Activated T-helper 17 cell treated with anti-CD3 and anti-CD28 coated beads, Interleukin-2, amount 50 U/mL, for 72 hours (primary cell): ENCODE measurements around the gene DIMT1. TPM values are rescaled to one million over a fixed set of nuclear protein-coding genes. Genes with fewer than 3 reads are reported as not detected.

Experiments used
- ATAC-seq: fragments of 150-1000 bp; cut with Tn5 transposase; replicated peaks from 2 replicates; pipeline ENCODE4 v1.10.0; 2021; ENCODE audit warnings: mild to moderate bottlenecking, moderate library complexity
- H3K27ac Mint-ChIP-seq: one replicate; pipeline ENCODE4 v1.8.0; 2022; ENCODE audit warnings: mixed read lengths
- H3K27me3 Mint-ChIP-seq: one replicate; pipeline ENCODE4 v1.8.0; 2022; ENCODE audit warnings: mixed read lengths
- H3K36me3 Mint-ChIP-seq: one replicate; pipeline ENCODE4 v1.8.0; 2022; ENCODE audit warnings: low read depth, mild to moderate bottlenecking, mixed read lengths
- H3K4me1 Mint-ChIP-seq: one replicate; pipeline ENCODE4 v1.8.0; 2022; ENCODE audit warnings: mixed read lengths
- H3K4me3 Mint-ChIP-seq: one replicate; pipeline ENCODE4 v1.8.0; 2022; ENCODE audit warnings: mild to moderate bottlenecking, mixed read lengths
- H3K9me3 Mint-ChIP-seq: one replicate; pipeline ENCODE4 v1.8.0; 2022; ENCODE audit warnings: mixed read lengths
- total RNA-seq, 2 donors: library from RNA; stranded (reverse); gene quantifications; one replicate each; pipeline ENCODE4 v1.2.3, GENCODE V29; 2022

DIMT1 gene
- total RNA-seq, 2 donors from 2014 or later = 33.7 to 45.9 TPM

DNA sequence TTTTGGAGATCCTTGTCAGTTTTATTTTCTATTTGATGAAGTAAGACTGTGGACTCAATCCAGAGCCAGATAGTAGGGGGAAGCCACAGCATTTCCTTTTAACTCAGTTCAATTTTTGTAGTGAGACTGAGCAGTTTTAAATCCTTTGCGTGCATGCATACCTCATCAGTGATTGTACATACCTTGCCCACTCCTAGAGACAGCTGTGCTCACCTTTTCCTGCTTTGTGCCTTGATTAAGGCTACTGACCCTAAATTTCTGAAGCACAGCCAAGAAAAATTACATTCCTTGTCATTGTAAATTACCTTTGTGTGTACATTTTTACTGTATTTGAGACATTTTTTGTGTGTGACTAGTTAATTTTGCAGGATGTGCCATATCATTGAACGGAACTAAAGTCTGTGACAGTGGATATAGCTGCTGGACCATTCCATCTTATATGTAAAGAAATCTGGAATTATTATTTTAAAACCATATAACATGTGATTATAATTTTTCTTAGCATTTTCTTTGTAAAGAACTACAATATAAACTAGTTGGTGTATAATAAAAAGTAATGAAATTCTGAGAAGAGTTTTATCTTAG is 17.8 kb downstream of the DIMT1 start:
- H3K4me3 Mint-ChIP-seq = no peak overlapping the region
- peak overlapping the region; percentile 63 for H3K27ac Mint-ChIP-seq
- peaks cover 99% of the 10 kb centered on the region for H3K36me3 Mint-ChIP-seq
- H3K4me1 Mint-ChIP-seq = no peaks in the 10 kb centered on the region
- H3K9me3 Mint-ChIP-seq = no peaks in the 10 kb centered on the region
- no peak for ATAC-seq
- H3K27me3 Mint-ChIP-seq = no peaks in the 10 kb centered on the region

DNA sequence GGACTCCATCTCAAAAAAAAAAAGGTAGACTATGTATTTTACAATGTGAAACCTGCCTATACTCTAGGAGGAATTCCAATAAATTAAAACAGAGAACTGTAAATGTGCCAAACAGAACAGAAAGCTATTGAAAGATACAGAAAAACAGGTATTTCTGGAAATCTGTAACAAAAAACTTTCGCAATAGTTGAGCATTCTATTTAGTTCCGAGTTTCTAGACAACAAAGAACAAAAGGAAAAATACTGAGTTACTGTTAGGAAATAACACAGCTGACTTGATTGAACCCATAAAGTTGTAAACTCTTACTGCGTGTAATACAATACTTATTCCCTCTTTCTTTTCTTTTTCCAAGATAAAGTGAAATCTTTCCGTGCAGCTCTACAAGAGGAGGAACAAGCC is 18.6 kb downstream of the DIMT1 start:
- peaks cover 99% of the 10 kb centered on the region for H3K36me3 Mint-ChIP-seq
- H3K27ac Mint-ChIP-seq = peak overlapping the region; percentile 46
- no peak overlapping the region for H3K4me3 Mint-ChIP-seq
- H3K4me1 Mint-ChIP-seq = no peaks in the 10 kb centered on the region
- no peaks in the 10 kb centered on the region for H3K27me3 Mint-ChIP-seq
- no peaks in the 10 kb centered on the region for H3K9me3 Mint-ChIP-seq
- no peak for ATAC-seq

DNA sequence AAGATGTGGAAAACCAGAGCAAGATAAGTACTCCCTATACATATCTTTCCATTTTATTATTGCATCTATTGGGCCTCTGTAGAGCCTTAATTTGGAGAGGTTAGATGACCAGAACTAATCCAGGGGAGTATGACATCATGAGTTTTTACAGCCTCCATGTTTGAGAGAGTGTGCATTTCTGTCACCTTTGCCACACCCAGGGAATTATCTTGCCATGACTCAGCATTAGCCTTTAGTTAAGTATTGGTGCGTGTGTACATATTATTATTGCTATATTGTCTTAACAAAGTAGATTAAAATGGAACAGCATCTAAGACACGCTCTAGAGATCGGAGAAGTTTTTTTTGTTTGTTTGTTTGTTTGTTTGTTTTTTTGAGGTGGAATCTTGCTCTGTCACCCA is 27.6 kb downstream of the DIMT1 start:
- no peaks in the 10 kb centered on the region for H3K9me3 Mint-ChIP-seq
- ATAC-seq = no peak

DNA sequence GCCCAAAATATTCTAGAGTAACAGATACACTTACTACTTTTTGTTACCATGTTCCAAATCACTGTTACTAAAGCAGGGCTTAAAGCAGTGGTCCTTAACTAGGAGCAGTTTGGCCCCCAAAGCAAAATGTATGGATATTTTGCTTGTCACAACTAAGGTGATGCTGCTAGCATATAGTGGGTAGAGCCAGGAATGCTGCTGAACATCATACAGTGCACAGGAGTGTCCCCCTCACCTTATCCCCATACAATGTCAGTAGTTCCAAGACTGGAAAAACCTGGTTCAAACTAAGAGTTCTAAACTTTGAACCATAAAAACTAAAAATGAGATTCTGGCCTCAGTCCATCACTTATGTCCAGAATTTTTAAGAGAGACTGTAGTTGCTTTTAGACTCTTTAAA is 28.1 kb downstream of the DIMT1 start:
- peak overlapping the region; percentile 72 for H3K27ac Mint-ChIP-seq
- H3K36me3 Mint-ChIP-seq = peaks cover 99% of the 10 kb centered on the region
- H3K4me1 Mint-ChIP-seq = peaks cover 3% of the 10 kb centered on the region
- H3K4me3 Mint-ChIP-seq = no peak overlapping the region
- no peak for ATAC-seq
- no peaks in the 10 kb centered on the region for H3K27me3 Mint-ChIP-seq
- H3K9me3 Mint-ChIP-seq = no peaks in the 10 kb centered on the region

More for the DNA sequence above, 27.6 kb downstream of the DIMT1 start:
- Mint-ChIP-seq H3K4me1 (no peaks in the 10 kb centered on the region), H3K36me3 (peaks cover 99% of the 10 kb centered on the region), H3K27ac (peak overlapping the region; percentile 72), H3K4me3 (no peak overlapping the region), H3K27me3 (no peaks in the 10 kb centered on the region)

DNA sequence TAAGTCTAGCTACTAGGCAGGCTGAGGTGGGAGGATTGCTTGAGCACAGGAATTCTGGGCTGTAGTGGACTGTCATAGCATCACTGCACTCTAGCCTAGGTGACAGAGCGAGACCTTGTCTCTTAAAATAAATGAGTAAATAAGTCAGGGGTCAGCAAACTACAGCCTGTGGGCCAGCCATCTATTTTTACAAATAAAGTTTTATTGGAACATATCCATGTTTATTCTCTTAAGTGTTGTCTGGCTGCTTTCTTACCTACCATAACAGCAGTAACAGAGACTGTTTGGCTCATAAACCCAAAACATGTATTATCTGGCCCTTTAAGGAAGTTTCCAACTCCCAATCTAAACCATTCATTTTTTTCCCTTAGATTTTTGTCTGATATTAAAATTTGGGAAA is 29.6 kb downstream of the DIMT1 start:
- Mint-ChIP-seq H3K36me3 (peaks cover 99% of the 10 kb centered on the region), H3K4me3 (no peak overlapping the region), H3K27ac (no peak overlapping the region), H3K4me1 (peaks cover 5% of the 10 kb centered on the region), H3K27me3 (no peaks in the 10 kb centered on the region), H3K9me3 (no peaks in the 10 kb centered on the region)
- no peak for ATAC-seq

DNA sequence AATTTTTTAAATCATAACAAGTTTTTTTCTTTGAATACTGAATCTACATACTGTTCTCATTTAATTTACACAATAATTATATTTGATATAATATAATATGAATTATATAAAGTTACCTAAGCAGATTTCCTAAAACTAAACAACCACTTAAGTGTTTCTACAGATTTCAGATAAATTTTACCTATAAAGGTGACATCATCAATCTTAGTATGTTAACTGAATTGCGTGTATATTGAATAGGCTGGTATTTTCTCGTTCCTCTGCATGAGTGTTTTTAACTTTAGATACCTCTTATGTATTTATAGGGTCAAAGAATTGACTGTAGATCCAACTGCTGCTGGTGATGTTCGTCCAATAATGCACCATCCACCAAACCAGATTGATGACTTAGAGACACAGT is 30.3 kb downstream of the DIMT1 start:
- peak overlapping the region; percentile 28 for H3K27ac Mint-ChIP-seq
- no peak for ATAC-seq
- peaks cover 5% of the 10 kb centered on the region for H3K4me1 Mint-ChIP-seq
- no peaks in the 10 kb centered on the region for H3K27me3 Mint-ChIP-seq
- peaks cover 99% of the 10 kb centered on the region for H3K36me3 Mint-ChIP-seq
- no peaks in the 10 kb centered on the region for H3K9me3 Mint-ChIP-seq
- no peak overlapping the region for H3K4me3 Mint-ChIP-seq

DNA sequence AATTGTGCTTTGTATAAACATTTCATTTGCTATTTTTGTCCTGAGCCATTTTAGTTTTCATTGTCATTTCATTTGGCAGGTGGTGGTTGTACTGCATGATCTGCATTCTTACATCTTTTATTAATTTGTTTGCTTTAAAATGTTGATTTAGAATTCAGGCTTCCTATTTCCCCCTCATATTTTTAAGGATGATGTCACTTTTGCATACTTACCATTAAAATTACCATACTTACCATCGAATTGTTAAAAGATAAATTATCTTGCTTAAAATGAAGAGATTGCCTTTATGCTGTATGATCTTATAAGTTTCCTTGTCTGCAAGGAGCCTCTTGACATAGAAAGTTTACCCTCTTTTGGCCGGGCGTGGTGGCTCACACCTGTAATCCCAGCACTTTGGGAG is 31.1 kb downstream of the DIMT1 start:
- ATAC-seq = no peak
- no peaks in the 10 kb centered on the region for H3K9me3 Mint-ChIP-seq
- H3K4me3 Mint-ChIP-seq = no peak overlapping the region
- H3K36me3 Mint-ChIP-seq = peaks cover 97% of the 10 kb centered on the region
- peak overlapping the region; percentile 57 for H3K27ac Mint-ChIP-seq
- H3K4me1 Mint-ChIP-seq = peaks cover 5% of the 10 kb centered on the region
- H3K27me3 Mint-ChIP-seq = no peaks in the 10 kb centered on the region

DNA sequence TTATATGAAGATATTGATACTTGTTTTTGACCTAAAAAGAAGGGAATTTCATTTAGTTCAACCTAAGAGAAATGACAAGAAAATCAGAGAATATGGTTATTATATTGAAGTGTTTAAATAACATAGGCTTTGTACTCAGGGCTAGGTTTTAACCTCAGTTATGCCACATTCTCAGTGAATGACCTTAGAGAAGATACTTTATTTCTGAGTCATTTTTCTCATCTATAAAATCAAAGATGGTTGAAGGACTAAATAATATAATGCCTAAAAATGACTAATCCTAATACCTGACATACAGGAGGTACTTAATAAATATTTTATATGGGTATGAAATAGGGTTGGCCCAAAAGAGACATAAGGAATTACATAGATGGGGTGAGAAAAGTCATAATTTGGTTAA is 32.3 kb downstream of the DIMT1 start:
- Mint-ChIP-seq H3K27ac (no peak overlapping the region), H3K9me3 (no peaks in the 10 kb centered on the region), H3K27me3 (no peaks in the 10 kb centered on the region), H3K36me3 (peaks cover 98% of the 10 kb centered on the region), H3K4me3 (no peak overlapping the region), H3K4me1 (peaks cover 5% of the 10 kb centered on the region)
- no peak for ATAC-seq

DNA sequence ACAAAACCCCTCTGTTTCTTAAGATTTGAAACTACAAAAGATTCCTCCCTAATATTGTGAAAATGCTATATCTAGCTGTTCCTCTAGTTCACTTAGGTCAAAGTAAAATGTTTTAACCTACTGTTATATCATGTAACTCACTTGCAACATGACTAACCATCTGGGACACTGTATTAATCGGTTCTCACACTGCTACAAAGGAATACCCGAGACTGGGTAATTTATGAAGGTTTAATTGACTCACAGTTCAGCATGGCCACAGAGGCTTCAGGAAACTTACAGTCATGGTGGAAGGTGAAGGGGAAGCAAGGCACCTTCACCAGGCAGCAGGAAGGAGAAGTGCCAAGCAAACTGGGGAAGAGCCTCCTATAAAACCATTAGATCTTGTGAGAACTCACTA is 34.7 kb downstream of the DIMT1 start:
- Mint-ChIP-seq H3K27ac (peak overlapping the region; percentile 58), H3K27me3 (no peaks in the 10 kb centered on the region), H3K4me1 (peaks cover 5% of the 10 kb centered on the region), H3K9me3 (no peaks in the 10 kb centered on the region), H3K4me3 (no peak overlapping the region), H3K36me3 (peaks cover 98% of the 10 kb centered on the region)
- peak; percentile 71 for ATAC-seq

DNA sequence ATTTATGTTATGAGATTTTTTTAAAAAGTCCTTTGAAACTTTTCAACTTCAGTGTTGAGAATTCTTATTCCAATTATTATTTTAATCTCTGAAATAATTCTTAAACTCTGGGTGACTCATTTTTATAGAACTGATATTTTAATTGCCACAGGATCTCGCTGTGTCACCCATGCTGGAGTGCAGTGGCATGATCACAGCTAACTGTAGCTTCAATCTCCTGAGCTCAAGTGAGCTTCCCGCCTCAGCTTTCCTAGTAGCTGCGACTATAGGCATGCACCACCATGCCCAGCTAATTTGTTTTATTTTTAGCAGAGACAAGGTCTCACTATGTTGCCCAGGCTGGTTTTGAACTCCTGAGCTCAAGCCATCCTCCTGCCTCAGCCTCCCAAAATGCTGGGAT is 41.0 kb downstream of the DIMT1 start:
- no peak overlapping the region for H3K27ac Mint-ChIP-seq
- H3K4me3 Mint-ChIP-seq = no peak overlapping the region
- no peak for ATAC-seq
- peaks cover 100% of the 10 kb centered on the region for H3K36me3 Mint-ChIP-seq
- no peaks in the 10 kb centered on the region for H3K9me3 Mint-ChIP-seq
- H3K27me3 Mint-ChIP-seq = no peaks in the 10 kb centered on the region
- no peaks in the 10 kb centered on the region for H3K4me1 Mint-ChIP-seq

DNA sequence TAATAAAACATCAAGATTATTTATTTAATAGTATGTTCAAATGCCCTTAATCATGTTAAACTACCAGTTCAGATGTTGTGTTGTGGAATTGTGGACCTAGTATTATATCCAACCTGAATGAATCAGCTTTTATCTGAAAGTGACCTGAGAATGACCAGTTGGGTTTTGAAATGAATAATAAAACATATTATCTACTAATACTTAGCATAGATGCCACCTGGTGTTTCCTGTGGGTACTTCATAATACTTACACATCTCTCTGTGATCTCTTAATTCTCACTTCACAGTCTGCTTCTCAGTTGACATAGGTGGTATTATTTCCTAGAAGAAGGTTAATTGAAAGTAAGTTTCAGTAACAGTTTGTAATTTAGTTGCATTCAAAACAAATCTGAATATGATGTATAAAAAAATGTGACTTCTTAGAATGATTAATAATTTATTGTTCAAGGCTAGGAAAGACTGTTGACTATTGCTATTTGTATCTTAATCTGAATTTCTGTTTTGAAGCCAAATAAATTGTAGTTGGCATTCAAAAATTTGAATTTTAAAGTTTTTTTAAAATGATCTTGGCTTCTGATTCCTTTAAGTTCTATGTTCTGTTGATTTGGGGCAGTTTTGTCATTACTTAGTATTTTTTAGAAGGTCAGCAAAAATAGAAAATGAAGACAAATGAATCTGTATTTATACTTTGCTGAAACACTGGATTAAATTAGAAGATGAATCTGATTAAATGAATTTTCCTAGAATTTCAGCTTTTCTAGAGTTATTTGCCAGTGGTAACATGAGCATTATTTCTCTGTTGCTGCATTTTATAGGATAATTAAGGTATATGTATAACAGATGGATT is 49.5 kb downstream of the DIMT1 start:
- no peaks in the 10 kb centered on the region for H3K27me3 Mint-ChIP-seq
- peak; percentile 78 for ATAC-seq
- peaks cover 100% of the 10 kb centered on the region for H3K36me3 Mint-ChIP-seq
- H3K27ac Mint-ChIP-seq = peak overlapping the region; percentile 56
- H3K9me3 Mint-ChIP-seq = no peaks in the 10 kb centered on the region
- H3K4me1 Mint-ChIP-seq = peaks cover 3% of the 10 kb centered on the region
- H3K4me3 Mint-ChIP-seq = no peak overlapping the region

DNA sequence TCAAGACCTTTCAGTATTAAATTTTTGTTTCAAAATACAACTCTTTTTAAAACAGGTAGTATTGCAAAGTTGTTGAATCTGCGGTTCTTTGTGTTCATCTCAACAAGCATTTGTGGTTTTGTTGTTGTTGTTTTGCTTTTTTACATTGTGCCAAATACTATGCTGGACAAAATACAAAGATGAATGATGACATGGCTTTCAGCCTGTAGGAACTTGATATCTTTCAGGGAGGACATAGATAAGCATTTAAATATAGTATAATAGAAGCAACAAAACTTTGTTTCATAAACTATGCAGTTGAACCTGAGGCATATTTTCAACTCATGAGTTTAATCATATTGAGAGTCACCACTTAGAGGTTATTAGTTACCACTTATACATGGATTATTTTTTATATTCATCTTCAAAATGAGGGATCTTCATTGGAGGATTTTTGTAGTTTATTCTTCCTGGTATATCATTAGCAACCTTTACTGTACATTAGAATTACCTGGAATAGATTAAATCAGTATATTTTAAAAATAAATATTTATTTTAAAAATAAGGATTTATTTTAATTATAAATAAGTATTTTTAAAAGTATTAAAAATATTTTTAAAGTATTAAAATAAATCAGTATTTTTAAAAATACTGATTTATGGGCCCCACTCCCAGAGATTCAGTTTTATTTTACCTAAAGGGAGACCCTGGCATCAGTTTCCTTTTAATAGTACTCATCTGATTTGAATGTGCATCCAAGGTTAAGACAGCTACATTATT is 54.8 kb downstream of the DIMT1 start:
- H3K27ac Mint-ChIP-seq = peak overlapping the region; percentile 79
- H3K36me3 Mint-ChIP-seq = peaks cover 88% of the 10 kb centered on the region
- H3K9me3 Mint-ChIP-seq = no peaks in the 10 kb centered on the region
- H3K27me3 Mint-ChIP-seq = no peaks in the 10 kb centered on the region
- no peak overlapping the region for H3K4me3 Mint-ChIP-seq
- no peak for ATAC-seq
- peaks cover 5% of the 10 kb centered on the region for H3K4me1 Mint-ChIP-seq

DNA sequence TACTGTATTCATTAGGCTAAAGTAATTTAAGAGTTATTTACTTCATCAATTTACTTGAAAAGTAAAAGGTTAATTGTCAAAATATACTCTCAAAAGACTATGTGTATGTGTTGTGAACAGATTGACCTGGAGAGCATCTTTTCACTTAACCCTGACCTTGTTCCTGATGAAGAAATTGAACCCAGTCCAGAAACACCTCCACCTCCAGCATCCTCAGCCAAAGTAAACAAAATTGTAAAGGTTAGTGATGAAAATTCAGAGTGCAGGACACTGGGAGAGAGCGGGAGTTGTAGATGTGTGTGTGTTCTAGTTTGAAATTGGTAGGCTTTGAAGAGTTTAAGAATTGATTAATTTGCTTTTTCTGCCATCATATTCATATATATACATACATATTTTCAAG is 55.8 kb downstream of the DIMT1 start:
- no peaks in the 10 kb centered on the region for H3K9me3 Mint-ChIP-seq
- H3K4me1 Mint-ChIP-seq = peaks cover 14% of the 10 kb centered on the region
- peaks cover 88% of the 10 kb centered on the region for H3K36me3 Mint-ChIP-seq
- no peaks in the 10 kb centered on the region for H3K27me3 Mint-ChIP-seq
- no peak for ATAC-seq
- H3K27ac Mint-ChIP-seq = peak overlapping the region; percentile 79
- no peak overlapping the region for H3K4me3 Mint-ChIP-seq

DNA sequence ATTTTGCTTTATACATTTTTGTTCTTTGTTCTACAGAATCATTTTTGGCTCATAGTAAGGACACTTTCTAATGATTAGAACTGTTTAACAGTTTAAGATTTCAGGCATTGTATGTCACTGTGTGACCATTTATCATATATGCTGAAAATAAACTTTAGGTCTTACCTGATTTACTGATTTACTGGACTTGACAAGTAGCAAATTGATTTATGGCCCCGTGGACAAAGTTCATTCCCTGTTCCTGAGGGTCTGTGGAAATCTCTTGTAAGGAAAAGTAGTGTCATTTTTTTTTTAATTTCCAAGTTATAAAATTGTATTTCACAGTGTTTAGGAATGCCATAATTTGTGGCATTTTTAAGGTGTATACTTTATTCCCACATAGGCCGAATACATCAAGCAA is 57.0 kb downstream of the DIMT1 start:
- no peaks in the 10 kb centered on the region for H3K27me3 Mint-ChIP-seq
- peaks cover 86% of the 10 kb centered on the region for H3K36me3 Mint-ChIP-seq
- H3K4me1 Mint-ChIP-seq = peaks cover 23% of the 10 kb centered on the region
- no peak for ATAC-seq
- H3K4me3 Mint-ChIP-seq = no peak overlapping the region
- no peaks in the 10 kb centered on the region for H3K9me3 Mint-ChIP-seq
- peak overlapping the region; percentile 17 for H3K27ac Mint-ChIP-seq

DNA sequence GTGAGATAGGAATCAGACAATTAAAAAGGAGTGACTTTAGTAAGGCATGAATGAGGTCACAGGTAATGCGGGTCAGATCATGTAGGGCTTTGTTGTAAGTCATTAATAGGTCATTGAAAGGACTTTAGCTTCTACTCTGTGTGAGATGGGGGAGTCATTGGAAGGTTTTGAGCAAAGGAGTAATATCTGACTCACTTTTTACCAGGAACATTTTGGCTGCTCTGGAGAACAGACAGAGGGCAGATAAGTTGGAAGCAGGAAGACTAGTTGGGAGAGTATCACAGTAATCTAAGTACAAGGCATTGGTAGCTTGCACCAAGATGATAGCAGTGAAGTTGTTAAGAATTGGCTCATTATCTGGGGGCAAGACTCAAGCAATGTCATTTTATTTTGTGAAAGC is 60.3 kb downstream of the DIMT1 start:
- Mint-ChIP-seq H3K36me3 (peaks cover 77% of the 10 kb centered on the region), H3K4me3 (peak overlapping the region; percentile 34), H3K4me1 (peaks cover 44% of the 10 kb centered on the region), H3K9me3 (no peaks in the 10 kb centered on the region), H3K27me3 (no peaks in the 10 kb centered on the region), H3K27ac (peak overlapping the region; percentile 64)
- ATAC-seq = no peak
